Measurements from ENCODE around the gene HDDC2.
"Not testable (repeated sequence)": the region's sequence is repeated elsewhere in the genome, so short reads cannot be mapped to it uniquely, and the experiment has no call there.

The HDDC2 gene

GRCh38 chr6:125306756-125307149 is 5.0 kb upstream of the HDDC2 start:
- no peak for DNase-seq (ENCODE audit: low read depth, low spot score)

GRCh38 chr6:125304970-125305660 is 3.3 kb upstream of the HDDC2 start:
- no peak for DNase-seq (ENCODE audit: low read depth, low spot score)

GRCh38 chr6:125303512-125303854 is 1.7 kb upstream of the HDDC2 start:
- DNase-seq (ENCODE audit: low read depth, low spot score) = no peak

GRCh38 chr6:125302840-125303511 is 1.2 kb upstream of the HDDC2 start:
- no peak for DNase-seq (ENCODE audit: low read depth, low spot score)

- DNase-seq (ENCODE audit: low read depth, low spot score) = no peak
Observed at GRCh38 chr6:125300992-125301434, 754 bp downstream of the HDDC2 start.

- no peak for DNase-seq (ENCODE audit: low read depth, low spot score)
Observed at GRCh38 chr6:125299257-125299656, 2.5 kb downstream of the HDDC2 start.

- no peak for DNase-seq (ENCODE audit: low read depth, low spot score)
Observed at GRCh38 chr6:125296471-125296870, 5.3 kb downstream of the HDDC2 start.

GRCh38 chr6:125294925-125295324 is 6.8 kb downstream of the HDDC2 start:
- no peak for DNase-seq (ENCODE audit: low read depth, low spot score)

- no peak for DNase-seq (ENCODE audit: low read depth, low spot score)
Observed at GRCh38 chr6:125294036-125294435, 7.7 kb downstream of the HDDC2 start.

- DNase-seq (ENCODE audit: low read depth, low spot score) = no peak
Observed at GRCh38 chr6:125293587-125293986, 8.2 kb downstream of the HDDC2 start.

- DNase-seq (ENCODE audit: low read depth, low spot score) = no peak
Observed at GRCh38 chr6:125287718-125288117, 14.0 kb downstream of the HDDC2 start.

GRCh38 chr6:125285936-125286335 is 15.8 kb downstream of the HDDC2 start:
- DNase-seq (ENCODE audit: low read depth, low spot score) = no peak

GRCh38 chr6:125285353-125285752 is 16.4 kb downstream of the HDDC2 start:
- DNase-seq (ENCODE audit: low read depth, low spot score) = no peak

GRCh38 chr6:125282470-125282869 is 19.3 kb downstream of the HDDC2 start:
- not testable (repeated sequence) for DNase-seq (ENCODE audit: low read depth, low spot score)

- not testable (repeated sequence) for DNase-seq (ENCODE audit: low read depth, low spot score)
Observed at GRCh38 chr6:125280370-125281035, 21.3 kb downstream of the HDDC2 start.

- no peak for DNase-seq (ENCODE audit: low read depth, low spot score)
Observed at GRCh38 chr6:125279961-125280360, 21.8 kb downstream of the HDDC2 start.

GRCh38 chr6:125277838-125278237 is 23.9 kb downstream of the HDDC2 start:
- no peak for DNase-seq (ENCODE audit: low read depth, low spot score)

GRCh38 chr6:125275779-125276178 is 26.0 kb downstream of the HDDC2 start:
- no peak for DNase-seq (ENCODE audit: low read depth, low spot score)

- DNase-seq (ENCODE audit: low read depth, low spot score) = no peak
Observed at GRCh38 chr6:125274935-125275334, 26.8 kb downstream of the HDDC2 start.

GRCh38 chr6:125273965-125274364 is 27.8 kb downstream of the HDDC2 start:
- no peak for DNase-seq (ENCODE audit: low read depth, low spot score)

GRCh38 chr6:125273251-125273650 is 28.5 kb downstream of the HDDC2 start:
- DNase-seq (ENCODE audit: low read depth, low spot score) = no peak

GRCh38 chr6:125271486-125272159 is 30.1 kb downstream of the HDDC2 start:
- no peak for DNase-seq (ENCODE audit: low read depth, low spot score)
